Omental fat pad (tissue), 4 donors: ENCODE results near the gene LHX4. TPM values are rescaled to one million over a fixed set of nuclear protein-coding genes. Genes with fewer than 3 reads are reported as not detected.

Experiments used
- ATAC-seq: fragments of 150-250 bp; one replicate; pipeline ENCODE4 v1.9.1; 2016; ENCODE audit warnings: mild to moderate bottlenecking, moderate library complexity; ENCODE audit not compliant: low FRiP score
- DNase-seq: peaks from one replicate; pipeline ENCODE4 v3.0.0-alpha.2; 2019; ENCODE audit warnings: low spot score
- total RNA-seq, 4 donors: library from RNA; depleted of rRNA; stranded (reverse); fragments of >200 nt; gene quantifications; one replicate each; pipeline ENCODE4 v1.1.0, GENCODE V29; 2016
- TF ChIP-seq, protein P1 (sequence below), 3 donors: fragments of 450-650 bp; IDR thresholded peaks; one replicate each; pipeline ENCODE4 v1.5.1; 2016 to 2017; ENCODE audit warnings: antibody characterized with exemption in 3 of 3, mild to moderate bottlenecking in 3 of 3, moderate library complexity in 2 of 3

The LHX4 gene
- total RNA-seq, 4 donors from 2014 or later, result 0.16 to 0.28 TPM; not detected in 2

DNA sequence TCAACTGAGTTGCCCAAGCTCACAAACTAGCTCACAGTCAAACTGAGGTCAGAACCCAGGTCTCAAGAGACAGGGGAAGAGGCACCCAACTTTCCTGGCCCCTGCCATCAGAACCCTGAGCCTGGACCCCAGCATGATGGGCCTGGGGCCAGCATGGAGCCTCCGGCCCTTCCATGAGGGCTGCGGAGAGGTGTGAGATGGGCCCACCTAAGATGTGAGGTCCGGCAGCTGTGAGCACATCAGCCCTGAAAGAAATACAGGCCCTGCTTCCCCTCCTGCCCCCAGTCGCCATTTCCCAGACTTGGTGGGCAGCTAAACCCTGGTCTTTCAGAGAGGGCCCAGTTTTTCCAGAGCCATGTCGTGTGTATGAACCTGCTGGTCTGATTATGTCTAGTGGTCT is 44.8 kb upstream of the LHX4 start:
- DNase-seq (no peak), ATAC-seq (no peak)
- TF ChIP-seq, protein P1, sequence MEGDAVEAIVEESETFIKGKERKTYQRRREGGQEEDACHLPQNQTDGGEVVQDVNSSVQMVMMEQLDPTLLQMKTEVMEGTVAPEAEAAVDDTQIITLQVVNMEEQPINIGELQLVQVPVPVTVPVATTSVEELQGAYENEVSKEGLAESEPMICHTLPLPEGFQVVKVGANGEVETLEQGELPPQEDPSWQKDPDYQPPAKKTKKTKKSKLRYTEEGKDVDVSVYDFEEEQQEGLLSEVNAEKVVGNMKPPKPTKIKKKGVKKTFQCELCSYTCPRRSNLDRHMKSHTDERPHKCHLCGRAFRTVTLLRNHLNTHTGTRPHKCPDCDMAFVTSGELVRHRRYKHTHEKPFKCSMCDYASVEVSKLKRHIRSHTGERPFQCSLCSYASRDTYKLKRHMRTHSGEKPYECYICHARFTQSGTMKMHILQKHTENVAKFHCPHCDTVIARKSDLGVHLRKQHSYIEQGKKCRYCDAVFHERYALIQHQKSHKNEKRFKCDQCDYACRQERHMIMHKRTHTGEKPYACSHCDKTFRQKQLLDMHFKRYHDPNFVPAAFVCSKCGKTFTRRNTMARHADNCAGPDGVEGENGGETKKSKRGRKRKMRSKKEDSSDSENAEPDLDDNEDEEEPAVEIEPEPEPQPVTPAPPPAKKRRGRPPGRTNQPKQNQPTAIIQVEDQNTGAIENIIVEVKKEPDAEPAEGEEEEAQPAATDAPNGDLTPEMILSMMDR (IDR thresholded peaks at IDR 0.05), result no peak

- ATAC-seq (no peak), DNase-seq (no peak)
- TF ChIP-seq, protein P1 (IDR thresholded peaks at IDR 0.05), result no peak
Observed at GRCh38 chr1:180185971-180186645, 44.0 kb upstream of the LHX4 start.

GRCh38 chr1:180186831-180187230 is 43.2 kb upstream of the LHX4 start:
- TF ChIP-seq, protein P1 (IDR thresholded peaks at IDR 0.05), result no peak
- DNase-seq (no peak), ATAC-seq (no peak)

- TF ChIP-seq, protein P1 (IDR thresholded peaks at IDR 0.05), result no peak
- DNase-seq, result no peak
- ATAC-seq, result no peak
Observed at GRCh38 chr1:180187626-180188025, 42.4 kb upstream of the LHX4 start.

DNA sequence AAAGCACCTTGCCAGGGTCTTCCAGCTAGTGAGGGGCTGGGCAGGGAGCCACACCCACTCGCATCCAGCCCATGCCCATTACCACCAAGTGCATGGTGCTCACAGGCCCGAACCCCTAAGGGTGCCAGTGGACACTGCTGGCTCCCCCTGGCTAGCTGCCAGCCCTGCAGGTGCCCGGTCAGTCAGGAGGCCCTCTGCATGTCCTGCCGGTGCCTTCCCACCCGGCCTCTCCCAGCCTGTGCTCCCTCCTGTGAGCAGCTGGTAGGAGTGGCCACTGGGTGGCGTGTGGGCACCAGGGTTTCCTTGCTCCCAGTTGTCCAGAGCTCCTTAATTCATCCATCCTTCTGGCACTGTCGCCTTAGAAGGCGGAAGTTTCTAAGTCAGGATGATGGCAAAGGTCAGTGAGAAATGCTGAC is 42.0 kb upstream of the LHX4 start:
- ATAC-seq, result no peak
- no peak for DNase-seq
- TF ChIP-seq, protein P1 (IDR thresholded peaks at IDR 0.05), result no peak

DNA sequence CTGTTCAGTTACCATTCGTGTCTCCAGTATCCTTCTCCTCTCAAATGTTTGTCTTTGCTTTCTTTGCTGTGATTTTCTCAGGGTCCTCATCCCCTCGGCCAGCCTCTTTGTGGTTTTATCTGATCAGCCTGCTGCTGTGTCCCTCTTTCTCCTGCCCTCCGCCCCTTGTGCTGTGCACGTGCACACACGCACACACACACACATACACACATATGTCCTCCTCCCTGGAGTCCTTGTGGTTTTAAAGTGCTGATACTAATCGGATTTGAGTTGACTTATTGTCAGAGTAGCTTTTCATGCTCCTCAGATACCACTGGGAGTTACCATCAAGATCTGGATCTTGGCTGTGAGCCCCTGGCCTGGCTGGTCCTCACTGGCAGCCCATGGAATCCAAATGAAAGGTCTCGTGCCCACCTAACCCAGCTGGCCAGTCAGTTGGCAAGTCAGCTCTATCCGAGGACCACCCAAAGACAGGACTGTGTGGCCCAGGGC is 41.3 kb upstream of the LHX4 start:
- TF ChIP-seq, protein P1 (IDR thresholded peaks at IDR 0.05), result no peak
- no peak for DNase-seq
- no peak for ATAC-seq

- no peak for DNase-seq
- TF ChIP-seq, protein P1 (IDR thresholded peaks at IDR 0.05), result no peak
Observed at GRCh38 chr1:180190091-180190490, 40.0 kb upstream of the LHX4 start.

More at GRCh38 chr1:180190091-180190490, 40.0 kb upstream of the LHX4 start:
- ATAC-seq, result no peak
